KG1 (cell line): ENCODE data around the gene HYPK.

Source experiments
- DNase-seq: peaks from one replicate; lab custom pipeline; 2025; lab: John Stamatoyannopoulos, UW

HYPK gene

DNA sequence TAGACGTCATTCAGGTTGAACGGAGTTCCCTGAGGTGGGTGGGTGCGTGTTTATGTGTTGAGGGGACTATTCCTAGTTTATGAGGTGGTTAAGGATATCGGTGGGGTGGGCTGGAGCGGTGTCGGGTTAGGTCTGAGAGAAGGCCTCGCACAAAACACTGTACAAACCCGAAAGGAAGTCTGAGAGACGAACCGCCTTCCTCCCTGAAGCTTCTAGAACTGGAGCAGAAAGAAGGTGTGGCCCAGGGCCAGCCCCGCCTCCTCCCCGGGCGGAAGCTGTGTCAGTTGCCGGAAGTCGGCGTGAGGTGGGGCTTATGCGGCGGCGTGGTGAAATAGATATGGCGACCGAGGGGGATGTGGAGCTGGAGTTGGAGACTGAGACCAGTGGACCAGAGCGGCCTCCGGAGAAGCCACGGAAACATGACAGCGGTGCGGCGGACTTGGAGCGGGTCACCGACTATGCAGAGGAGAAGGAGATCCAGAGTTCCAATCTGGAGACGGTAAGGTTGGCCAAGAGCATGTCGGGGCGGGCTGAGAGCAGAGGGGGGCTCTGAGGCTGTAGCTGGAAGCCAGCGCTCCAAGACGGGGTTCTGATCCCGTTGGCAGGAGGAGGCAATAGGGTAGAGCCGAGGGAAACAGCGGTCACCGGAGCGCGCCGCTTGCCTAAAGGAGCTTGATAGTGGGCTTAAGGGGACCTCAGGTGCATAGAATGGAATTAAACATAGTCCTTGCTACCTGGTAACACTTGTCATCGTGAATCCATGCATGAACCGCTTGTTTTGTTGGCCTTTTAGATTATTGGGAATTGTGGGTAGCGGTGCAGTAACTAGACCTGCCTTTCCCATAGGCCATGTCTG is at the start of gene HYPK:
TSS of gene HYPK (plus strand) at position 314 of the 856 bp plus-strand sequence. CDS start at position 338, 24 bp downstream.
- peak; percentile 50 for DNase-seq

GRCh38 chr15:43751885-43752284 is 48.5 kb upstream of the HYPK start:
- DNase-seq, result no peak

- no peak for DNase-seq
Observed at GRCh38 chr15:43762824-43763223, 37.6 kb upstream of the HYPK start.

DNA sequence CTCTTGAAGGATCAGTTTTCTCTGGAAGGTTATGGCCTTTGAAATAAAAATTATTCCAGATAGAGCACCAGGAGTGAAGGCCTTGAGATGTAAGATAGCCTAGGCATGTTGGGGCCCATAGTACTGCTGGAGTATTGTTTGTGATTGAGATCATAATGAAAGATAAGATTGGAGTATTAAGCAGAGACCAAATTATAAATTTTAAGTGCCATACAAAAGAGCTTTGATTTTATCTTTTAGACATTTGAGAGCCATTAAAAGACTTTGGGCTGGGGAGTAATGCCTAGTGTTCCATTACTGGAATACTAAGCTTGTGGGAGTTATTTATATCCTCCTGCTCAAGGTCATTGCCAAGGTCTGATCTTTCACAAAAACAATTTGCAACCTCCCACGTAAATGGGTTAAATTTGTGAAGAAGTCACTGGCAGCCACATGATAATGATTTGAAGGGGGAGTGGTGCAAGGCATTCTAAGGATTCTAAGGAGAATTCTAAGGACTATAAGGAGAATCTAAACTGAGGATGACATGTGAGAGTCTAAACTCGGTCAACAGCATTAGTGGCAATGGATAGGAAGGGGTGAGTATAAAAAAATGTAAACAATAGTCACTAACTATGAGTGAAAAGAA is 36.5 kb upstream of the HYPK start:
- no peak for DNase-seq

DNA sequence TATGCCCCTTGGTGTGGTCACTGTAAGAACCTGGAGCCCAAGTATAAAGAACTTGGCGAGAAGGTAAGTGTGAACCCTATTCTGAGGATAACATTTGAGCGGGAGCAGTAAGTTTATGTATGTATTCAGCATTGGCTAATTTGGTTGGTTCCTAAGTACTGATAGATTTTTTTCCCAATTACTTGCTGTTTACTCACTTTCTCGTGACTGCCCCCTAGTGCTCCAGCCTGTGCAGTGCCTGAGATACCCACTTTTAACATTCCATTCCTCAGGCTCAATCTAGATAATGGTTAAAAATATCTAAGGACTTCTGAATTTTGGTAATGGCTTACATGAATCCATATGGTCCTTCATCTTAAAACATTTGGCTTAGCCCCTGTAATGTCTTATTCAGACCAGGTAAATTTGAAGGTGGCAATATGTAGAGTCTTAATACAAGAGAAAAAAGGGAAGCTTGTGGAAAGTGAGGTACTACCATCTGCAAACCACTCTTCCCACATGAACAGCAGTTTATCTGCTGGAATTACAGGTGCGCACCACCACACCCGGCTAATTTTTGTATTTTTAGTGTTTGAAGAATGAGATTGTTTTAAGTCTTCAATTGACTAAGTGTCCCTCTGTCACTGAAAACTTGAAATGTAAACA is 30.7 kb upstream of the HYPK start:
- peak; percentile 31 for DNase-seq

- no peak for DNase-seq
Observed at GRCh38 chr15:43771816-43772215, 28.6 kb upstream of the HYPK start.

GRCh38 chr15:43772624-43773023 is 27.8 kb upstream of the HYPK start:
- DNase-seq, result no peak

- DNase-seq, result no peak
Observed at GRCh38 chr15:43774062-43774461, 26.3 kb upstream of the HYPK start.

- no peak for DNase-seq
Observed at GRCh38 chr15:43775411-43775965, 24.9 kb upstream of the HYPK start.

DNA sequence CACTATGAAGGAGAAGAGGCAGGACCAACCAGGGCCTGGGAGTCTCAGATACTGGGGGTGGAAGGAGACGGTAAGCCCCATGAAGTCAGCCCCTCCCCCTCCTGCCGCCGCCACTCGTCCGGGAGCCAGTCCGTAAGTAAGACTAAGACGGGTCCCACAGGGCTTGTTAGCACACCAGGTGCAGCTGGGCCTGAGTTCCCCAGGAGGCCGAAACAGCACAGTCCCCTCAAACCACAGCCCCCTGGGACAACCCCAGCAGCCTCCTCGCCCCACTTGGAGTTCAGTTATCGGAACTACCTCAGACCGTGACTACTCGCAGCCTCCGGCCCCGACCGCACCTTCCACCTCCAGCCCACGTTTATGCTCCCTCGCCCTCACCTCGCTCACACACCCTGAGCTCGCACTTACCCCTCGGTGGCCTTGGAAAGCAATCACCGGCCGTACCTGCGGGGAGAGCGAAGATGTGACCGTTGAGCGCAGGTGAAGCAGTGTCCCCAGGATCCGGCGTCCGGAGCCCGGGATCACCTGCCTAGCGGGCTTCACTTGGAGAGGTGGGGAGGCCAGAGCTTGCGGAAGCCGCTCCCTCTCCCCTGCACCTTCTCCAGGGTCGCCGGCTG is 24.2 kb upstream of the HYPK start:
- DNase-seq, result no peak

DNA sequence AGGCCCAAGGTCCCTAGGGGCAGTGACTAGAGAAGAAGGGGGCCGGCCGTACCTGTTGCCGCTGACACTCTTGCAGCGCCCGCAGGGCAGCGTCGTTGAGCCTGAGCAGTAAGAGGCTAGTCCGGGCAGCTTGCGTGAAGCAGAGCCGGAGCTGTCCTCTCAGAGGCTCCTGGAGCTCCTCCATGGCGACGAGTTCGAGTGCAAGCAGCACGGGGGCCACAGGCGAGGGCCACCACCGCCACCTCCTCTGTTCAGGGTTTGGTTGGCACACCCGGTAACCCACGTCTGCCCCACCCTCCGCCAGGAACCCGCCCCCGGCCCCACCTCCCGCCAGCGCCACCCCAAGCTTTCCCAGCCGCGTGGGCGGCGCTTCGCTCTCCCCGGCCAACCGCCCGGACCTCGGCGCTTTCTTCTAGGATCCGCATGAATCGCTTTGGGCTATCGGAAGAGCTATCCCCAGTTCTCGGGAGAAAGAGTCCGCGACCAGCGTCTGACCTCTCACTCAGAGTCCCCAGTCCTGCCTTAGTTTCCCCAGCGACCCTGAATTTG is 23.6 kb upstream of the HYPK start, which contains the start of gene ELL3:
TSS of gene ELL3 (minus strand) at position 249 of the 549 bp plus-strand sequence. CDS start at position 184, 65 bp downstream.
- no peak for DNase-seq

- peak; percentile 74 for DNase-seq
Observed at GRCh38 chr15:43777267-43777914, 23.0 kb upstream of the HYPK start.

DNA sequence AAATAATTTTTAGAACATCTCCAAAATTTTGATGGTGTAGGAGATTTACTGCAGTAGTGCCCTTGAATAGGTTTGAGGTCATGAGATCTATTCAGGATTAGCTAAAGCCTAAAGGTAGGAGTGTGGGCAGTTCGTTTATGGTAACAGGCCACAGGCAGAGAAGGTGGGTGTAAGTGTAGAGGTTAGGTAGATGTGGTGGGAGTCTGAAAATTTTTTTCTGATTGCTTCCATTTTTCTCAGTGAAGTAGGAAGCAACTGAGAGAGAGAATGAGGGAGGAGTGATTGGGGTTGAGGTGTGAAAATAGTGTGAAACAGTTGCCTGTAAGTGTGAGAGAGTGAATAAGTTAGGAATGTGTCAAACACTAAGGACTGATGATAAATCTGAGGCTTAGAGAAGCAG is 21.4 kb upstream of the HYPK start:
- no peak for DNase-seq

DNA sequence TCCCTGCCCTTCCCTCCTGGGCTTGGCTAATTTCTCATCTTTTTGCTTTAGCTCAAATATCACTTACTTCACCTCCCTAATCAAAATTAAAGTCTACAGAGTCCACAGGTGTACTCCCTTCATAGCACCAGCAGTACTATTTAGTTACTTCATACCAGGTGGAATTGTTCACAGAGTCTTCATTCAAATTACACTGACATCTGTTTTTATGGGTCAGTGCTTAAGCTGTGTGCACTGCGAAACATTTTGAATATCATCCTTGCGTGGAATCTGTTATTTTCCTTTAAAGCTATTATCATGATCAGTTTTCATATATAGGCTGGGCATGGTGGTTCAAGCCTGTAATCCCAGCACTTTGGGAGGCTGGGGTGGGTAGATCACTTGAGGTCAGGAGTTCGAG is 11.0 kb upstream of the HYPK start:
- DNase-seq, result no peak

- DNase-seq, result peak; percentile 96
Observed at GRCh38 chr15:43791993-43792760, 8.2 kb upstream of the HYPK start, which contains the start of gene SERF2. TSS of gene SERF2 (plus strand) at chr15:43792320. CDS start at chr15:43792377, 57 bp downstream.

- DNase-seq, result no peak
Observed at GRCh38 chr15:43792761-43793476, 7.5 kb upstream of the HYPK start.

DNA sequence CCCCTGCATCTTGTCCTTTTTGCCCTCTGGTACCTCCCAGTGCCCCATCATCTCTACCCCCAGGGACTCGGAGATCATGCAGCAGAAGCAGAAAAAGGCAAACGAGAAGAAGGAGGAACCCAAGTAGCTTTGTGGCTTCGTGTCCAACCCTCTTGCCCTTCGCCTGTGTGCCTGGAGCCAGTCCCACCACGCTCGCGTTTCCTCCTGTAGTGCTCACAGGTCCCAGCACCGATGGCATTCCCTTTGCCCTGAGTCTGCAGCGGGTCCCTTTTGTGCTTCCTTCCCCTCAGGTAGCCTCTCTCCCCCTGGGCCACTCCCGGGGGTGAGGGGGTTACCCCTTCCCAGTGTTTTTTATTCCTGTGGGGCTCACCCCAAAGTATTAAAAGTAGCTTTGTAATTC is 6.8 kb upstream of the HYPK start:
- no peak for DNase-seq

DNA sequence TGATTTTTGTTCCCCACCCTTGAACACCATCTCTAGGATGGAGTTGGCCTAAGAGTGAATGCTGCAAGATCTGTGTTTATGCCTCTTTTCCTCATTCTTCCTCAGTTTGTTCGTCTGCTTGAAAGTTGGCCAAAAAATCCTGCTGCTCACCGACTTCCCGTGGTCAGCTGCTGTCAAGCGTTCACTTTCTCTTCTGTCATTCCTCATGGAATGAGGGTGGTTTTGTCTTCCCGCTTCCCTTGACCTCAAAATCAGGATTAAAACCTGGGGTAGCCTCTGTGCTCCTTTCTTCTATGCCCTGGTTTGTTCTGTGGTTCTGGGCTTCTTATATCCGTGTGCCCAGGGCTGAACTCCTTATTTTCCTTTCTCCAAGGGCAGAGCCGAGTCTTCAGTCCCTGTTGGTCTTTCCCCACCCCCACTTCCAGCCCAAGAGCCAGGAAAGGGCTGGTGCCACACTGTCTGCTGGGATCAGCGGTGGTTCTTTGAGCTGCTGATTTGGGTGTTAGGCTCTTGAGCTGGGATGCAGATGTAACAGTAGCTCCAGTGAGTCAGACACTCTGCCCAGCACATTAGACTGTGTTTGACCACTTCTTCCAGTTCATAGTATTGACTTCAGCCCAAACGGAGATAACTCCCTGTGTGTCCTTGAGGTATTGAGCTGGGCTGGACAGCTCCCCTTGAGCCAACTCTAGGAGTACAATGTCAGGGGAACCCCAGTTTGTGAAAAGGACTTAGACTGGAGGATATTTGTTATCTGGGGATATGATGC is 5.9 kb upstream of the HYPK start:
- no peak for DNase-seq

GRCh38 chr15:43795197-43795596 is 5.2 kb upstream of the HYPK start:
- no peak for DNase-seq
